PC-3 (cell line): Measurements from ENCODE around the gene EXOC4. TPM values are rescaled to one million over a fixed set of nuclear protein-coding genes. Genes with fewer than 3 reads are reported as not detected.
"Not testable (repeated sequence)": the region's sequence is repeated elsewhere in the genome, so short reads cannot be mapped to it uniquely, and the experiment has no call there.

Source experiments
- ATAC-seq: fragments of 200-7000 bp; cut with Tn5 transposase; 2 replicates; pipeline ENCODE4 v1.9.1; 2020; ENCODE audit warnings: mild to moderate bottlenecking, moderate library complexity
- BruUV-seq: library from RNA; stranded (reverse); fragments of 400-500 nt; replicated peaks from 2 replicates; lab custom pipeline; 2021; lab: Mats Ljungman, UMichigan
- CTCF ChIA-PET: fragments of 300-600 bp; sonication (Branson Sonifier 250); formaldehyde crosslinking; loops from one replicate; lab custom pipeline; 2022; ENCODE audit warnings: antibody characterized with exemption; lab: Charles Lee
- POLR2A ChIA-PET: fragments of 300-600 bp; sonication (Branson Sonifier 250); formaldehyde crosslinking; loops from one replicate; lab custom pipeline; 2022; ENCODE audit warnings: antibody characterized with exemption; ENCODE audit not compliant: unreplicated experiment; lab: Charles Lee
- DNase-seq: peaks from one replicate; pipeline ENCODE4 v3.0.0-alpha.2; 2015
- H2AFZ ChIP-seq: fragments of 300-600 bp; sonication (generic); 2 replicates; pipeline ENCODE4 v1.6.0; 2016; ENCODE audit warnings: antibody characterized with exemption, low read length
- H3F3A ChIP-seq: fragments of 300-600 bp; sonication (generic); one replicate; pipeline ENCODE4 v1.6.0; 2017; ENCODE audit warnings: antibody characterized with exemption, low read length, control low read depth, mild to moderate bottlenecking; ENCODE audit not compliant: unreplicated experiment
- H3K27ac ChIP-seq: fragments of 300-600 bp; sonication (generic); 2 replicates; pipeline ENCODE4 v1.5.1; 2016; ENCODE audit warnings: mild to moderate bottlenecking, low read length
- H3K27me3 ChIP-seq: fragments of 300-600 bp; sonication (generic); 2 replicates; pipeline ENCODE4 v1.6.1; 2016; ENCODE audit warnings: low read length, mixed read lengths
- H3K36me3 ChIP-seq: fragments of 300-600 bp; sonication (generic); 2 replicates; pipeline ENCODE4 v1.6.1; 2016; ENCODE audit warnings: low read depth, mixed run types, low read length, mixed read lengths
- H3K4me1 ChIP-seq: fragments of 300-600 bp; sonication (generic); 2 replicates; pipeline ENCODE4 v1.5.1; 2016; ENCODE audit warnings: low read length; ENCODE audit not compliant: insufficient read depth
- H3K4me2 ChIP-seq: fragments of 300-600 bp; sonication (generic); 2 replicates; pipeline ENCODE4 v1.6.0; 2016; ENCODE audit warnings: low read length
- H3K4me3 ChIP-seq: fragments of 300-600 bp; sonication (generic); 2 replicates; pipeline ENCODE4 v1.5.1; 2016; ENCODE audit warnings: mild to moderate bottlenecking, low read length, mixed read lengths
- H3K79me2 ChIP-seq: fragments of 300-600 bp; sonication (generic); 2 replicates; pipeline ENCODE4 v1.6.1; 2017; ENCODE audit warnings: low read length, mixed read lengths
- H3K9ac ChIP-seq: fragments of 300-600 bp; sonication (generic); 2 replicates; pipeline ENCODE4 v1.6.0; 2016; ENCODE audit warnings: mild to moderate bottlenecking, low read length
- H3K9me2 ChIP-seq: fragments of 300-600 bp; sonication (generic); replicated peaks from 2 replicates; pipeline ENCODE4 v1.6.1; 2016; ENCODE audit warnings: mixed run types, low read length, mixed read lengths
- H3K9me3 ChIP-seq: fragments of 300-600 bp; sonication (generic); 2 replicates; pipeline ENCODE4 v1.6.1; 2016; ENCODE audit warnings: low read length, mixed read lengths
- H4K20me1 ChIP-seq: fragments of 300-600 bp; sonication (generic); 2 replicates; pipeline ENCODE4 v1.6.1; 2016; ENCODE audit warnings: low read length, mixed read lengths
- CTCF ChIP-seq: fragments of 300-600 bp; sonication (generic); conservative IDR thresholded peaks from 2 replicates; pipeline ENCODE4 v1.5.1; 2017; ENCODE audit warnings: antibody characterized with exemption, low read depth, mild to moderate bottlenecking, low read length
- EZH2 ChIP-seq: fragments of 300-600 bp; sonication (generic); IDR thresholded peaks from one replicate; pipeline ENCODE4 v1.6.1; 2017; ENCODE audit warnings: antibody characterized with exemption, mild to moderate bottlenecking, low read length; ENCODE audit not compliant: unreplicated experiment
- EZH2phosphoT487 ChIP-seq: fragments of 300-600 bp; sonication (generic); IDR thresholded peaks from 2 replicates; pipeline ENCODE4 v1.6.1; 2018; ENCODE audit warnings: mild to moderate bottlenecking, antibody characterized with exemption, low read length, borderline replicate concordance
- intact Hi-C: fragments of 100-400 bp; cut with micrococcal nuclease; formaldehyde crosslinking; loops from 2 replicates; pipeline ENCODE4 v1.9.0; 2023
- total RNA-seq: library from RNA; depleted of rRNA; stranded (reverse); fragments of >200 nt; gene quantifications from 2 replicates; pipeline ENCODE4 v1.2.3, GENCODE V29; 2014

EXOC4 gene
- total RNA-seq, 1 experiment from 2014 or later: 43.5 TPM

GRCh38 chr7:133315332-133316040 is 62.6 kb downstream of the EXOC4 start:
- no peaks in the 10 kb centered on the region for H3K9me2 ChIP-seq
- DNase-seq (no peak), ATAC-seq (no peak)
- CTCF ChIA-PET: no interaction called here
- no peak overlapping the region for H2AFZ ChIP-seq
- no peaks in the 10 kb centered on the region for H3K36me3 ChIP-seq
- POLR2A ChIA-PET: no interaction called here
- BruUV-seq: no TSS peak
- H3K9ac ChIP-seq: no peak overlapping the region
- H3K9me3 ChIP-seq: no peaks in the 10 kb centered on the region
- H3K4me3 ChIP-seq: no peak overlapping the region
- H3K27ac ChIP-seq: no peak overlapping the region
- H3K4me2 ChIP-seq: no peak overlapping the region
- TF ChIP-seq EZH2 (no peak), EZH2phosphoT487 (no peak), CTCF (no peak)
- intact Hi-C loops: no loop called here
- no peaks in the 10 kb centered on the region for H3K79me2 ChIP-seq
- no peaks in the 10 kb centered on the region for H3K27me3 ChIP-seq
- no peaks in the 10 kb centered on the region for H3F3A ChIP-seq
- H4K20me1 ChIP-seq: no peaks in the 10 kb centered on the region
- no peaks in the 10 kb centered on the region for H3K4me1 ChIP-seq

- H3K4me2 ChIP-seq: no peak overlapping the region
- no TSS peak for BruUV-seq
- H2AFZ ChIP-seq: no peak overlapping the region
- no peaks in the 10 kb centered on the region for H3K4me1 ChIP-seq
- H3K36me3 ChIP-seq: no peaks in the 10 kb centered on the region
- intact Hi-C loops: no loop called here
- H3K9me3 ChIP-seq: no peaks in the 10 kb centered on the region
- ChIA-PET CTCF (no interaction called here), POLR2A (no interaction called here)
- no peak for TF ChIP-seq EZH2
- TF ChIP-seq CTCF: no peak
- no peak for TF ChIP-seq EZH2phosphoT487
- no peak overlapping the region for H3K4me3 ChIP-seq
- DNase-seq: no peak
- H4K20me1 ChIP-seq: no peaks in the 10 kb centered on the region
- ATAC-seq: no peak
- H3F3A ChIP-seq: no peaks in the 10 kb centered on the region
- H3K27me3 ChIP-seq: no peaks in the 10 kb centered on the region
- no peak overlapping the region for H3K9ac ChIP-seq
- no peak overlapping the region for H3K27ac ChIP-seq
- no peaks in the 10 kb centered on the region for H3K79me2 ChIP-seq
- H3K9me2 ChIP-seq: no peaks in the 10 kb centered on the region
Observed at GRCh38 chr7:133319842-133320241, 67.0 kb downstream of the EXOC4 start.

- H3F3A ChIP-seq: no peaks in the 10 kb centered on the region
- no peak overlapping the region for H2AFZ ChIP-seq
- no peaks in the 10 kb centered on the region for H3K9me2 ChIP-seq
- no peak for TF ChIP-seq EZH2
- TF ChIP-seq CTCF: no peak
- TF ChIP-seq EZH2phosphoT487: no peak
- DNase-seq (no peak), ATAC-seq (no peak)
- no peaks in the 10 kb centered on the region for H3K36me3 ChIP-seq
- no peak overlapping the region for H3K4me3 ChIP-seq
- POLR2A ChIA-PET: no interaction called here
- no peaks in the 10 kb centered on the region for H4K20me1 ChIP-seq
- no peaks in the 10 kb centered on the region for H3K27me3 ChIP-seq
- no peaks in the 10 kb centered on the region for H3K4me1 ChIP-seq
- no peak overlapping the region for H3K9ac ChIP-seq
- no peak overlapping the region for H3K4me2 ChIP-seq
- H3K9me3 ChIP-seq: no peaks in the 10 kb centered on the region
- H3K27ac ChIP-seq: no peak overlapping the region
- CTCF ChIA-PET: no interaction called here
- H3K79me2 ChIP-seq: no peaks in the 10 kb centered on the region
- no TSS peak for BruUV-seq
- intact Hi-C loops: no loop called here
Observed at GRCh38 chr7:133320891-133321290, 68.0 kb downstream of the EXOC4 start.

GRCh38 chr7:133321366-133321765 is 68.5 kb downstream of the EXOC4 start:
- H3K27me3 ChIP-seq, H3K4me3 ChIP-seq, H3K27ac ChIP-seq, H4K20me1 ChIP-seq, H3K79me2 ChIP-seq, DNase-seq, H3K9me2 ChIP-seq, H2AFZ ChIP-seq, BruUV-seq, POLR2A ChIA-PET, H3K4me2 ChIP-seq, ATAC-seq, H3K9me3 ChIP-seq, H3K36me3 ChIP-seq, H3K9ac ChIP-seq, CTCF ChIA-PET, intact Hi-C loops, H3F3A ChIP-seq, H3K4me1 ChIP-seq: not testable (repeated sequence)
